H9 (cell line): Measurements from ENCODE around the gene FTH1. TPM values are rescaled to one million over a fixed set of nuclear protein-coding genes. Genes with fewer than 3 reads are reported as not detected.

Source experiments
- DNase-seq: peaks from one replicate; pipeline ENCODE4 v3.0.0-alpha.2; 2017
- H2AFZ ChIP-seq: one replicate; pipeline ENCODE4 v1.6.1; 2013; ENCODE audit warnings: mild to moderate bottlenecking, low read length, control low read depth, moderate library complexity
- H2AK5ac ChIP-seq: 2 replicates; pipeline ENCODE4 v1.6.1; 2013; ENCODE audit warnings: low read length, control low read depth, mixed read lengths; ENCODE audit not compliant: insufficient read length
- H2BK120ac ChIP-seq: one replicate; pipeline ENCODE4 v1.6.1; 2013; ENCODE audit warnings: low read depth, mild to moderate bottlenecking, low read length, control low read depth, inconsistent platforms; ENCODE audit not compliant: poor library complexity, severe bottlenecking
- H2BK12ac ChIP-seq: 2 replicates; pipeline ENCODE4 v1.6.1; 2013; ENCODE audit warnings: low read length, control low read depth, mixed read lengths, low read depth; ENCODE audit not compliant: insufficient read length
- H2BK15ac ChIP-seq: 2 replicates; pipeline ENCODE4 v1.6.1; 2013; ENCODE audit warnings: low read depth, low read length, control low read depth
- H2BK20ac ChIP-seq: one replicate; pipeline ENCODE4 v1.6.1; 2013; ENCODE audit warnings: low read depth, mild to moderate bottlenecking, low read length, control low read depth, inconsistent platforms; ENCODE audit not compliant: poor library complexity, severe bottlenecking
- H2BK5ac ChIP-seq: 2 replicates; pipeline ENCODE4 v1.6.1; 2013; ENCODE audit warnings: low read length, control low read depth, mixed read lengths; ENCODE audit not compliant: insufficient read length
- H3K14ac ChIP-seq: 2 replicates; pipeline ENCODE4 v1.6.1; 2013; ENCODE audit warnings: low read length, control low read depth; ENCODE audit not compliant: insufficient read depth
- H3K18ac ChIP-seq: 2 replicates; pipeline ENCODE4 v1.6.1; 2013; ENCODE audit warnings: low read depth, mild to moderate bottlenecking, mixed read lengths, low read length, control low read depth; ENCODE audit not compliant: insufficient read length
- H3K23ac ChIP-seq: 2 replicates; pipeline ENCODE4 v1.6.1; 2013; ENCODE audit warnings: low read length, control low read depth, mixed read lengths, low read depth; ENCODE audit not compliant: insufficient read length
- H3K23me2 ChIP-seq: 2 replicates; pipeline ENCODE4 v1.6.1; 2013; ENCODE audit warnings: low read depth, mild to moderate bottlenecking, mixed read lengths, low read length, control low read depth; ENCODE audit not compliant: insufficient read length, poor library complexity, severe bottlenecking
- H3K27ac ChIP-seq: 2 replicates; pipeline ENCODE4 v1.5.1; 2013; ENCODE audit warnings: low read length, control low read depth, mixed read lengths, low read depth; ENCODE audit not compliant: insufficient read length
- H3K27me3 ChIP-seq: 2 replicates; pipeline ENCODE4 v1.6.1; 2013; ENCODE audit warnings: low read length, control low read depth, inconsistent platforms; ENCODE audit not compliant: insufficient read depth
- H3K4ac ChIP-seq: 2 replicates; pipeline ENCODE4 v1.6.1; 2013; ENCODE audit warnings: low read depth, mild to moderate bottlenecking, control low read depth, inconsistent platforms, low read length, moderate library complexity
- H3K4me1 ChIP-seq: 2 replicates; pipeline ENCODE4 v1.6.1; 2013; ENCODE audit warnings: low read length, control low read depth, inconsistent platforms; ENCODE audit not compliant: insufficient read depth
- H3K4me2 ChIP-seq: 2 replicates; pipeline ENCODE4 v1.6.1; 2013; ENCODE audit warnings: low read length, control low read depth, mixed read lengths; ENCODE audit not compliant: insufficient read length, insufficient read depth
- H3K56ac ChIP-seq: 2 replicates; pipeline ENCODE4 v1.6.1; 2013; ENCODE audit warnings: low read depth, mild to moderate bottlenecking, mixed read lengths, low read length, control low read depth; ENCODE audit not compliant: insufficient read length
- H3K79me1 ChIP-seq: 2 replicates; pipeline ENCODE4 v1.6.1; 2013; ENCODE audit warnings: low read depth, mild to moderate bottlenecking, moderate library complexity, low read length, control low read depth, inconsistent platforms; ENCODE audit not compliant: insufficient read depth, poor library complexity, severe bottlenecking
- H3K79me2 ChIP-seq: 2 replicates; pipeline ENCODE4 v1.6.1; 2013; ENCODE audit warnings: low read length, control low read depth, inconsistent platforms; ENCODE audit not compliant: insufficient read depth
- H3K9ac ChIP-seq: 2 replicates; pipeline ENCODE4 v1.6.1; 2013; ENCODE audit warnings: low read length, control low read depth, mixed read lengths; ENCODE audit not compliant: insufficient read length; ENCODE audit errors: extremely low read depth
- H3K9me3 ChIP-seq: one replicate; pipeline ENCODE4 v1.6.1; 2013; ENCODE audit warnings: low read depth, low read length, inconsistent platforms; ENCODE audit not compliant: control insufficient read depth
- H3T11ph ChIP-seq: one replicate; pipeline ENCODE4 v1.6.1; 2013; ENCODE audit warnings: mild to moderate bottlenecking, low read length, control low read depth, inconsistent platforms
- H4K20me1 ChIP-seq: one replicate; pipeline ENCODE4 v1.6.1; 2013; ENCODE audit not compliant: control insufficient read depth, insufficient read length, insufficient read depth
- H4K5ac ChIP-seq: 2 replicates; pipeline ENCODE4 v1.6.1; 2013; ENCODE audit warnings: low read depth, mild to moderate bottlenecking, mixed read lengths, low read length, control low read depth; ENCODE audit not compliant: insufficient read length
- H4K8ac ChIP-seq: replicated peaks from 2 replicates; pipeline ENCODE4 v1.6.1; 2013; ENCODE audit warnings: low read length, control low read depth, mixed read lengths, low read depth; ENCODE audit not compliant: insufficient read length
- H4K91ac ChIP-seq: 2 replicates; pipeline ENCODE4 v1.6.1; 2013; ENCODE audit warnings: low read depth, mild to moderate bottlenecking, moderate library complexity, mixed read lengths, low read length, control low read depth; ENCODE audit not compliant: insufficient read length
- H3K27ac Mint-ChIP-seq, 3 experiments: 2 replicates in 2 of 3; 3 replicates in 1 of 3; pipeline ENCODE4 v1.8.0; 2020 to 2021; ENCODE audit warnings: mixed read lengths in 3 of 3, mild to moderate bottlenecking in 1 of 3, moderate library complexity in 1 of 3
- H3K27me3 Mint-ChIP-seq: 2 replicates; pipeline ENCODE4 v1.8.0; 2021; ENCODE audit warnings: low read depth, mild to moderate bottlenecking, moderate library complexity, mixed read lengths
- H3K36me3 Mint-ChIP-seq, 3 experiments: 2 replicates in 2 of 3; 3 replicates in 1 of 3; pipeline ENCODE4 v1.8.0; 2020 to 2021; ENCODE audit warnings: low read depth in 3 of 3, mixed read lengths in 3 of 3; ENCODE audit not compliant: insufficient read depth in 1 of 3
- H3K4me1 Mint-ChIP-seq, 2 experiments: 2 replicates each; pipeline ENCODE4 v1.8.0; 2020; ENCODE audit warnings: mixed read lengths in 2 of 2
- H3K4me3 Mint-ChIP-seq, 2 experiments: 2 replicates in 1 of 2; 3 replicates in 1 of 2; pipeline ENCODE4 v1.8.0; 2020 to 2021; ENCODE audit warnings: mild to moderate bottlenecking in 2 of 2, mixed read lengths in 2 of 2, moderate library complexity in 1 of 2
- H3K9me3 Mint-ChIP-seq, 2 experiments: 2 replicates in 1 of 2; 3 replicates in 1 of 2; pipeline ENCODE4 v1.8.0; 2020; ENCODE audit warnings: mild to moderate bottlenecking in 2 of 2, mixed read lengths in 2 of 2, moderate library complexity in 1 of 2
- CTCF ChIP-seq: fragments of 200-600 bp; sonication (generic); conservative IDR thresholded peaks from 3 replicates; pipeline ENCODE4 v1.8.0; 2021; ENCODE audit warnings: antibody characterized with exemption, mild to moderate bottlenecking
- WGBS: extraction: QIAGEN DNeasy Blood & Tissue Kit; methylation state at CpG from one replicate; pipeline ENCODE4 v1.1.7; 2013; ENCODE audit warnings: missing lambda C conversion rate, low lambda C conversion rate, mixed read lengths; ENCODE audit not compliant: insufficient read length; ENCODE audit errors: extremely low coverage; 5-methylcytosine and 5-hydroxymethylcytosine counted together
- total RNA-seq: library from RNA; stranded (reverse); gene quantifications from 2 replicates; pipeline ENCODE4 v1.2.1, GENCODE V29; 2021

Gene FTH1
- total RNA-seq, 1 experiment from 2014 or later: 1,505 TPM

- Histone ChIP-seq H4K91ac (no peak overlapping the region), H3K27ac (no peak overlapping the region), H3K56ac (no peak overlapping the region), H3K14ac (no peak overlapping the region), H3K9me3 (no peaks in the 10 kb centered on the region), H2BK5ac (no peak overlapping the region), H3K4me2 (no peak overlapping the region), H4K20me1 (no peaks in the 10 kb centered on the region), H3K23ac (no peak overlapping the region), H2AK5ac (no peak overlapping the region), H3K4me1 (no peaks in the 10 kb centered on the region; the same call in 1 of the 2 replicates), H2AFZ (no peak overlapping the region), H3K23me2 (no peaks in the 10 kb centered on the region), H3T11ph (no peak overlapping the region), H3K79me1 (no peaks in the 10 kb centered on the region), H2BK20ac (no peak overlapping the region), H3K4ac (no peak overlapping the region), H3K18ac (no peak overlapping the region), H2BK120ac (no peak overlapping the region), H4K5ac (no peak overlapping the region), H4K8ac (no peak overlapping the region), H3K79me2 (no peaks in the 10 kb centered on the region), H3K27me3 (no peaks in the 10 kb centered on the region), H2BK15ac (no peak overlapping the region), H2BK12ac (no peak overlapping the region), H3K9ac (no peak overlapping the region)
- Mint-ChIP-seq H3K9me3 (peaks cover 2 to 3% of the 10 kb centered on the region in 2 experiments; a peak in 4 of 5 replicates), H3K36me3 (peaks cover 0 to under 1% (median 0%) of the 10 kb centered on the region in 3 experiments; a peak in 1 of 7 replicates), H3K4me1 (peaks cover 11 to 16% of the 10 kb centered on the region in 2 experiments), H3K4me3 (no peak overlapping the region), H3K27me3 (peaks cover 8% of the 10 kb centered on the region), H3K27ac (no peak overlapping the region)
- TF ChIP-seq CTCF: no peak
- no peak for DNase-seq
- WGBS: no CpG with 5 or more reads among the region's 7 CpGs
Measured at GRCh38 chr11:62015615-62016014, 48.2 kb upstream of the FTH1 start.
